Stimulated activated CD8-positive, alpha-beta memory T cell treated with anti-CD3 and anti-CD28 coated beads, Interleukin-12 subunit alpha, Interleukin-12 subunit beta, amount 100 ng/mL, for 1 hour (primary cell): ENCODE data around the gene OR5AL1.
"Not testable (repeated sequence)": the region's sequence is repeated elsewhere in the genome, so short reads cannot be mapped to it uniquely, and the experiment has no call there.

Experiments used
- DNase-seq: peaks from one replicate; pipeline ENCODE4 v3.0.0-alpha.2; 2020; ENCODE audit warnings: low read depth

The OR5AL1 gene

GRCh38 chr11:56412396-56412795 lies at the start of gene OR5AL1:
Gene OR5AL1 (plus strand): TSS chr11:56412696.
- DNase-seq: no peak

GRCh38 chr11:56375324-56375723 lies 37.2 kb upstream of the OR5AL1 start, which contains the start of gene OR8U1:
Gene OR8U1 (plus strand): TSS chr11:56375624. CDS start chr11:56375624, 0 bp downstream.
- no peak for DNase-seq

- DNase-seq: no peak
Measured at GRCh38 chr11:56380120-56380519, 32.4 kb upstream of the OR5AL1 start.

GRCh38 chr11:56394381-56394780 lies 18.1 kb upstream of the OR5AL1 start:
- no peak for DNase-seq

- no peak for DNase-seq
Measured at GRCh38 chr11:56396047-56396446, 16.4 kb upstream of the OR5AL1 start.

GRCh38 chr11:56401858-56402461 lies 10.5 kb upstream of the OR5AL1 start:
- DNase-seq: not testable (repeated sequence)

GRCh38 chr11:56404393-56404792 lies 8.1 kb upstream of the OR5AL1 start:
- no peak for DNase-seq

GRCh38 chr11:56410801-56411200 lies 1.7 kb upstream of the OR5AL1 start:
- DNase-seq: no peak

GRCh38 chr11:56453521-56453920 lies 41.0 kb downstream of the OR5AL1 start:
- no peak for DNase-seq

- no peak for DNase-seq
Measured at GRCh38 chr11:56457076-56457475, 44.6 kb downstream of the OR5AL1 start.
